GM19351 (cell line): ENCODE results near the gene PBOV1.

ENCODE experiments used
- ATAC-seq: cut with Tn5 transposase; IDR thresholded peaks from one replicate; pipeline ENCODE4 v1.9.1; 2021; ENCODE audit warnings: mild to moderate bottlenecking, moderate library complexity; ENCODE audit not compliant: unreplicated experiment

PBOV1 gene

GRCh38 chr6:138205437-138206094 is 12.7 kb downstream of the PBOV1 start:
- ATAC-seq: no peak

DNA sequence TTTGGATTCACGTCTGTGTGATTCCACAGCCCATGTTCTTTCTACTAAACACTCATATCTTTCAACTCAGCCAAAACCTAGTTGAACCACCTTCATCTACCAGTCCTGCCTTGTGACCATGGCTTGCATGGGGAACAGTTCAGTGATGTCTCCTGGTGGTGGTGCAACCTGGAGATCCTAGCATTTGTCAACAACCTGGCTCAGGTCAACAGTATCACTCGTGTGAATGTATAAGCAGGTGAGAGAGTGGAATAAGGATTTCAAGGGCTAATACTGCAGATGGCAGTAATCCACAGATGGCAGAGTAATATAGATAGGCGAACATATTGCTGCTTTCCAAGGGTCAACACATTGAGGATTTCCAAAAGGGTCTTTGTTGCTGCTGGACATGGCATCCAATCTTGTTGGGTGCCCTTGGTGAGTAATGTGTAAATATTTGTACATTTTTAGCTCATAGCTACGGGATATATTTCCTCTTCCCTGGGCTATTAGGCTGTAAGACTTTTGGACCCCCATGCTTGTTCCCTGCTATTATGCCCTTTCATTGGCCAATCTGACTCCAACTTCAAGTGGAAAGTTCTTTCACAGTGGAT is 13.4 kb downstream of the PBOV1 start:
- no peak for ATAC-seq

DNA sequence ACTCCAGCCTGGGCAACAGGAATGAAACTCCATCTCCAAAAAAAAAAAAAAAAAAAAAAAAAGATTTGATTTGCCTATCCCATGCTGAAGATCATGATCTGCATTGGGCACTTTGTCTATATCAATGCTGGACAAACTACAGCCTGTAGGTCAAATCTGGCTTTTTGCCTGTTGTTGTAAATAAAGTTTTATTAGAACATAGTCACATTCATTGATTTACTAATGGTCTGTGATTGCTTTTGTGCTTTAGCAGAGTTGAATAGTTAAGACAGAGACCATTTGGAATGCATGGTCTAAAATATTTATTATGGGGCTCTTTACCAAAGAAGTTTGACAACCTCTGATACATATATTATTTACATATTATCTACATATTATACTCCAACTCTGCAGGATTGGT is 14.0 kb downstream of the PBOV1 start:
- ATAC-seq: no peak

DNA sequence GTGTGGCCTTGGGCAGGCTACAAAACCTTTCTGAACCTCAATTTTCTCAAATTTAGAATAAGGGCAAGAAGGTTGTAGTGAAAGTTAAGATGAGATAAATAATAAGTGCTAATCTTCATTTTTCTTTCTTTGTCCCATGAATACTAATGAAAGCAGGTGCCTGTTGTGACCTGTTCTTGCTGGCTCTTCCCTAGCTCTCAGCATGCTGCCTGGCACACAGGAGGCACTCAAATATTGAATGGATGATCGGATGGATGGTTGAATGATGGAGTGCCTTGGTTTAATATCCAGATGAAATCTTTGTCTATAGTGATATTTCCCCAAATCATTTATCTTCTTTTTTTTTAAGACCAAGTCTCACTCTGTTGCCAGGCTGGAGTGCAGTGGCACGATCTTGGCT is 15.0 kb downstream of the PBOV1 start:
- ATAC-seq: no peak

- ATAC-seq: no peak
These were observed 16.5 kb downstream of the PBOV1 start for GRCh38 chr6:138201836-138202235.

DNA sequence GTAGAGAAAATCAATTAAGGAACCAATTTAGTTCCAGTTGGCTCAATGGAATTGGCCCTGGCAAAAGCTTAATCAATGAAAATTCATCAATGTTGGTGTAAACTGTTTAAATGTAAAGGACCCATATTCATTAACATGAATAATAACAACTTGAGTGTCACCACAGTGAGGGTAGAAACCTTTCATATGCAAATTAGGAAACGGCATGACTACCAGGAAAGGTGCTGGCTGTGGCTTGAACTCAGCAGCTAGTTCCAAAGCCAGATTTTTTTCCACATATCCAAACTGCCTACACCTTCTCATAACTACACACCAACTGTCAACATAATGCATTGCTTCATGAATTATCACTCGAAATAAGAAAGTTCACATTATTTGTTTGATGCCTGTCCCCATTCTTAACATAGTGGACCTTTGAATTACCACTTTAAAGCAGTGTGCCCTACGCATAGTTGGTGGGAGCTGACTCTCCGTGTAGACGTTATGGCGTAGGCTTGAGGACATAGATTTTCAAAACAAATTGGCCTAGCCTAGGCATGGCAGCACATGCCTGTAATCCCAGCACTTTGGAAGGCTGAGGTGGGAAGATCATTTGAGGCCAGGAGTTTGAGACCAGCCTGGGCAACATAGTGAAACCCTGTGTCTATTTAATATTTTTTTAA is 19.7 kb downstream of the PBOV1 start:
- ATAC-seq: no peak

GRCh38 chr6:138197570-138197969 is 20.7 kb downstream of the PBOV1 start:
- ATAC-seq: no peak

DNA sequence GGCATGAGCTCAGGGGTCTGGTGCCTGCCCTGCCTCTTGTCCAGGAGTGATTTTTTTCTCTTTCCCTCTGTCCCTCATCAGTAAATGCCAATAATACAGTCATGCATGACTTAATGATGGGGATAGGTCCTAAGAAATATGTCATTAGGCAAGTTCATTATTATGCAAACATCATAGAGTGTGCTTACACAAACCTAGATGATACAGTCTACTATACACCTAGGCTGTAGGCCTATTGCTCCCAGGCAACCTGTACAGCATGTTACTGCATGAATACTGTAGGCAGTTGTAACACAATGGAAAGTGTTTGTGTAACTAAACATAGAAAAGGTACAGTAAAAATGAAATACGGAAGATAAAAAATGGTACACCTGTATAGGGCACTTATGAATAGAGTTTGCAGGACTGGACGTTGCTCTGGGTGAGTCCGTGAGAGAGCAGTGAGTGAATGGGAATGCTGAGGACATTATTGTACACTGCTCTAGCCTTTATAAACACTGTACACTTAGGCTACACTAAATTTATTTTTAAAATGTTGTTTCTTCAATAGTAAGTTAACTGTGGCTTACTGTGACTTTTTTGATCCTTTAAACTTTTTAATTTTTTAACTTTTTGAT is 22.1 kb downstream of the PBOV1 start:
- ATAC-seq: no peak

DNA sequence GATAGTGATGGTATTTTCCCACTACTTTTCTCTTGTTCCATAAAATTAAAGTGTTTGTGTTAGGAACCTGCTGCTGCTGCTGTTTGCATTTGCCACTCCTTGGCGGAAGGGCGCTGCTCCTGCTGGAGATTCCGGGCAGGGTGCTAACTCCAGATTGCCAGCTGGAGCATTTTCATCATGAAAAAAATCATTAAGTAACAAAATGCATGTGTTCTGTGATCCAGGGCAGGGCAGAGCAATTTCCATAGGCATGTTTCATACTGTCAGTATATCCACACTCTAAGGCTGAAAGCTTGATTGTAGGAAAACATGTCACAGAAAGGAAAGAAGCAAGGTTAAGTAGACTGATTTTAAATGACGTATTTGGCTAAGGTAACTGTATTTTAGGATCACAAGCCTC is 24.0 kb downstream of the PBOV1 start:
- ATAC-seq: no peak

GRCh38 chr6:138188278-138188941 is 29.9 kb downstream of the PBOV1 start:
- no peak for ATAC-seq

DNA sequence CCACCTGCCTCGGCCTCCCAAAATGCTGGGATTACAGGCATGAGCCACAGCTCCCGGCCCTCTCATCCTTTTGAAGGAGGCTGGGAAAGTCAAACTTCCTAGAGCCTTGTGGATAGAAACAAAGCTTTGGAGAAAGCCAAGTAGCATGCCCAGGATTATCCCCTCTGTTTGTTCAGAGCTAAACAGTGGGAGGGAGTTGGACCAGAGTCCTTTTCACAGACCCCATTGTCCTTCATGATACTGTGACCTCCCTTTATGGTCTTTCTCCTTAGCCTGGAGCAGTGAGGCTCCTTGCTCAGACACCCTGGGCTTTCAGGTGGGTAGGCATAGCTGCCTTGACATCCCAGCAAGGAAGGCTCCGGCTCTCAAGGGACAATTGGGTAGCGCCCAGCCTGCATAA is 31.1 kb downstream of the PBOV1 start:
- no peak for ATAC-seq

DNA sequence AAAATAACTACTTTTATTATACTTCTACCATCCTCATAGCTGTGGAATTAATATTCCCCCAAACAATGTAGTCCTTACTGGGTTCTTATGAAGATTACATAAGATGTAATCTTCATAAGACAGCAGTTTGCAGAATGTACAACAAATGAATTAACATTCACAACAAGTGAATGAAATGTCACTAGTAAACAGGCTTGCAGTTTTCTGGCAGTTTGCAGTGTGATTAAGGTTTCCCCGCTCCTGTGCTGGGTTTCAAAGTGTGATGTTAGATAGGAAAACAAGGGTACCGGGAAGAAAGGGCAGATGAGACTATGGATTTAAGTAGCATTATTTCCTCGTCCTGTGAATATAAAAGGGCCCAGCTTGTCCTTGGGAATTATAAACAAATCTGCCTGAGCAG is 34.1 kb downstream of the PBOV1 start:
- no peak for ATAC-seq

- ATAC-seq: no peak
These were observed 34.5 kb downstream of the PBOV1 start for GRCh38 chr6:138183790-138184134.

DNA sequence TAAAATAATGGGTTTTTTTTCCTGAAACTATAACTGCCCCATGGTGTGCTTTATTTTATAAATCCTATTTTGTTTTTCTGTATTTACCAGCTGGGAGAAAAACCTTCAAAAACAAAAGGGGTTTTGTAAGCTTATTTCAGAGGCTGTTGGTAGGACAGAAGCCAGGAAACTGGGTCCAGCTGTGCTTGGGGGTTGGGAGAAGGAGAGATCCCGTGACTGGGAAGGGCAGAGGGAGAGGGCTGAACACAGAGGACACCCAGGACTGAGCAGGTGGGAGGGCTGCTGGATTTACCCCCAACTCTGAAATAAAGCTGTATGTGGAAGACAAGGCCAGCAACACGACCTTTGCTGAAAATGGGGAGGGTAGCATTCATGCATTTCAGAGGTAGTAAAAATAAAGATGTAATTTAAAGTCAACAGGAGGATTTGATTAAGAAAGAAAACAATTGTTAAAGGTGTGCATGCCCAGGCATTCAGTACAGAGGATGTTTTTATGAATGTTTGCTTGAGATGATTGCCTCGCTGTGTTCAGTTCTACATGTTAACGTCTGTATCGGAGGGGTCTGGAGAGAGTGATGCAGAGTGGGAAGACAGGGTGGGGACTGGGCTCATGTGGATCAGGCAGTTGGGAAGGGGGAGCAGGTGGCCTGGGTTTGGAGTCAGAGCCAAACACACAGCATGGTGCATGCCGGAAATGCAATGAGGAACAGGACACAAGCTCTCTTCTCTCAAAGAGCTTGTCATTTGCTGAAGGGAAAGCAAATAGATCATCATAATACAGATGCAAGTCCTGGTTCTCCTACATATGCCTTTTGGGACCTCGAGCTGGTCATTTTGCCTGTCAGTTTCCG is 35.1 kb downstream of the PBOV1 start:
- ATAC-seq: no peak

DNA sequence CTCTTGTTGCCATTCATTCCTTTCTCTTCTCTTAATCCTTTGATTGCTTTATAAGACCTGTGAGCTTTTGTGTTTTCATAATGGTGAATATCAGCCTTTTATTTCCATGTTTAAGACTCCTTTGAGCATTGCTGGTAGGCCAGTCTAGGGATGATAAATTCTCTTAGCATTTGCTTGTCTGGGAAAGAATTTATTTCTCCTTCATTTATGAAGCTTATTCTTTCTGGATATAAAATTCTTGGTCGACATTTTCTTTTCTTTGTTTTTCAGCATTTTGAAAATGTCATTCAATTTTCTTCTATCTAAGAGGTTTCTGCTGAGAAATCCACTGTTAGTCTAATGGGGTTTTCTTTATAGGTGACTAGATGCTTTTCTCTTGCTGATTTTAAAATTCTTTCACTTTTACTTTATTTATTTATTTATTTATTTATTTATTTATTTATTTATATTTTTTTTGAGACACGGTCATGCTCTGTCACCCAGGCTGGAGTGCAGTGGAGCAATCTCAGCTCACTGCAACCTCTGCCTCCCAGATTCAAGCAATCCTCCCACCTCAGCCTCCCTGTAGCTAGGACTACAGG is 41.5 kb downstream of the PBOV1 start:
- no peak for ATAC-seq

DNA sequence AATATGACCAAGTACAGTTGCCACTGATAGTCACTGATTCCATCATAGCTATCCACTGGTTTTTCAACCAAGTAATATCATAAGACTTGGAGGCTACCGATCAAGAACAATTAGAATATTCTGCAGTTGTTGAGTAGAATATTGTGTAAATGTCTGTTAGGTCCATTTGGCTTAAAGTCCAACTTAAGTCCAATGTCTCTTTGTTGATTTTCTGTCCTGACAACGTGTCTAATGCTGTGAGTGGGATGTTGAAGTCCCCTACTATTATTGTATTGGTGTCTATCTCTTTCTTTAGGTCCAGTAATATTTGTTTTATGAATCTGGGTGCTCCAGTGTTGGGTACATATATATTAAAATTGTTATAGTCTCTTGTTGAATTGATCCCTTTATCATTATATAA is 42.7 kb downstream of the PBOV1 start:
- ATAC-seq: no peak
